Measurements from ENCODE around the gene DLG5. TPM values are rescaled to one million over a fixed set of nuclear protein-coding genes. Genes with fewer than 3 reads are reported as not detected.

The DLG5 gene
- polyA plus RNA-seq, 3 donors = 0.14 to 0.77 TPM; not detected in 1

- intact Hi-C loops (cut with micrococcal nuclease) = no loop called here
- no peaks in the 10 kb centered on the region for H4K20me1 ChIP-seq (ENCODE audit: insufficient read depth, low read length)
- H3K9me3 Mint-ChIP-seq = peaks cover 0 to under 1% (median 0%) of the 10 kb centered on the region in 7 donors
- H3K9me3 ChIP-seq (replicated peaks in 1 of 2; ENCODE audit: control insufficient read depth in 1 of 2, insufficient read depth in 1 of 2, low read length in 2 of 2) = no peaks in the 10 kb centered on the region
- H3K27ac Mint-ChIP-seq = peak overlapping the region in 2 of 7 donors; percentile 15 to 25
- DNase-seq = no peak
- H3K79me2 ChIP-seq (ENCODE audit: insufficient read depth, low read length) = no peaks in the 10 kb centered on the region
- H3K36me3 ChIP-seq (replicated peaks in 1 of 2; ENCODE audit: control insufficient read depth in 1 of 2, insufficient read depth in 2 of 2, low read length in 2 of 2) = no peaks in the 10 kb centered on the region
- H3K4me1 Mint-ChIP-seq = peaks cover 11% of the 10 kb centered on the region
- H3K36me3 Mint-ChIP-seq = no peaks in the 10 kb centered on the region
- H3K4me3 ChIP-seq (replicated peaks in 1 of 3; ENCODE audit: low read depth in 2 of 3, low read length in 3 of 3) = no peak overlapping the region
- no peak overlapping the region for H3K27ac ChIP-seq (ENCODE audit: low read depth in 1 of 2, low read length in 2 of 2)
- no peak overlapping the region for H3K9ac ChIP-seq (ENCODE audit: insufficient read depth, low read length, poor library complexity, severe bottlenecking)
- no peaks in the 10 kb centered on the region for H3K27me3 ChIP-seq (ENCODE audit: control insufficient read depth in 2 of 2, insufficient read depth in 2 of 2, low read length in 2 of 2)
- no peak overlapping the region for H3K4me3 Mint-ChIP-seq
- H3K27me3 Mint-ChIP-seq (ENCODE audit: low read depth in 3 of 3) = peaks cover 0 to 4% (median 4%) of the 10 kb centered on the region in 3 donors
- H2AFZ ChIP-seq (ENCODE audit: insufficient read depth, low read depth, low read length, poor library complexity, severe bottlenecking) = no peak overlapping the region
- TF ChIP-seq CTCF (IDR thresholded peaks at IDR 0.05) = no peak
- H3K4me1 ChIP-seq (ENCODE audit: control insufficient read depth in 1 of 2, insufficient read depth in 2 of 2, low read length in 2 of 2) = peaks cover 7 to 10% of the 10 kb centered on the region in 2 donors
- 94% methylated on average over 3 of the region's 9 CpGs for WGBS (ENCODE audit: insufficient coverage)
- no peak overlapping the region for H3K4me2 ChIP-seq (replicated peaks; ENCODE audit: extremely low read depth, low read length, poor library complexity, severe bottlenecking)
Observed at GRCh38 chr10:77909021-77909748, 17.4 kb downstream of the DLG5 start.

DNA sequence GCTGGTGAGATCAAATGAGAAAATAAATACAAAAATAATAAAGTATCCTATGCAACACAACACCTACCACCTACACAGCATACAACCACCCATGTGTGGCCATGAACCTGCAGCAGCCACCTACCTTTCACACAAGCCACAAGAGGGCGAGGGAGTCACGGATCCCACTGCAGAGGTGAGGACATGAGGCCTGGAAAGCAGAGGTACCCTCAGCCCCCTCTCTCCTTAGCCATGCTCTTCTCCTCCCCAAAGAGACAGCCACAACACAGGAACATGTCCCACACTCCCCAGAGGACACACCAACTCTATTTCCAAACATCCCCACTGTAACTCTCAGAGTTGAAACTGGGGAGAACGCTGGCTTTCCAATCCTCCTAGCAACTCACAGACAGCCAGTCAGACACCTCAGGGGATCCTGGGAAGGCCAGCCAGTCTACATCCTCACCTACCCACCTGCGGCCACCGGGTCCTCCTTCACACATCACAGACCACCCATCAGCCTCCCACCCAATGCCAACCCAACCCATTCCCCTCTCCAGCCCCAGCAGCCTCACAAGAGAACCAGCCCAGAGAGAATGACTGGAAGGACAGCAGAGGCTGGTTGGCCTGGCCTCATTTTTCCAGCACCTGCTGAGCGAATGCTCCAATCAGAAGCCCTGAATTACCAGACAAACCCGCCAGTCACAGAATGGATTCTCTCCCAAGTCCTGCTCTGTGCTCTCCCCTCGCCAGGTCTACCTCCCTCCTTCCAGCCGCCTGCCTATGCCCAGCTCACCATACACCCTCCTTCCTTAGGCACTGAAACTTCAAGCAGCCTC lies 18.4 kb downstream of the DLG5 start:
- Histone ChIP-seq H4K20me1 (ENCODE audit: insufficient read depth, low read length) (no peaks in the 10 kb centered on the region), H3K27me3 (ENCODE audit: control insufficient read depth in 2 of 2, insufficient read depth in 2 of 2, low read length in 2 of 2) (no peaks in the 10 kb centered on the region), H3K79me2 (ENCODE audit: insufficient read depth, low read length) (no peaks in the 10 kb centered on the region), H3K4me3 (replicated peaks in 1 of 3; ENCODE audit: low read depth in 2 of 3, low read length in 3 of 3) (no peak overlapping the region), H3K27ac (ENCODE audit: low read depth in 1 of 2, low read length in 2 of 2) (no peak overlapping the region), H3K4me1 (ENCODE audit: control insufficient read depth in 1 of 2, insufficient read depth in 2 of 2, low read length in 2 of 2) (peaks cover 7 to 10% of the 10 kb centered on the region in 2 donors), H3K9me3 (replicated peaks in 1 of 2; ENCODE audit: control insufficient read depth in 1 of 2, insufficient read depth in 1 of 2, low read length in 2 of 2) (no peaks in the 10 kb centered on the region), H2AFZ (ENCODE audit: insufficient read depth, low read depth, low read length, poor library complexity, severe bottlenecking) (no peak overlapping the region), H3K36me3 (replicated peaks in 1 of 2; ENCODE audit: control insufficient read depth in 1 of 2, insufficient read depth in 2 of 2, low read length in 2 of 2) (no peaks in the 10 kb centered on the region), H3K4me2 (replicated peaks; ENCODE audit: extremely low read depth, low read length, poor library complexity, severe bottlenecking) (no peak overlapping the region), H3K9ac (ENCODE audit: insufficient read depth, low read length, poor library complexity, severe bottlenecking) (no peak overlapping the region)
- no peak overlapping the region for H3K4me3 Mint-ChIP-seq
- peaks cover 4% of the 10 kb centered on the region in 3 donors for H3K27me3 Mint-ChIP-seq (ENCODE audit: low read depth in 3 of 3)
- DNase-seq = no peak
- peaks cover 11% of the 10 kb centered on the region for H3K4me1 Mint-ChIP-seq
- H3K27ac Mint-ChIP-seq = peak overlapping the region in 2 of 7 donors; percentile 44 to 46
- intact Hi-C loops (cut with micrococcal nuclease) = no loop called here
- no peaks in the 10 kb centered on the region for H3K36me3 Mint-ChIP-seq
- peaks cover 0 to 1% (median 0%) of the 10 kb centered on the region in 7 donors for H3K9me3 Mint-ChIP-seq
- TF ChIP-seq CTCF (IDR thresholded peaks at IDR 0.05) = no peak
- 95% methylated on average over 8 of the region's 9 CpGs for WGBS (ENCODE audit: insufficient coverage)

Measured in CD14-positive monocyte (primary cell).